Activated CD4-positive, alpha-beta T cell treated with anti-CD3 and anti-CD28 coated beads for 24 hours (primary cell): Measurements from ENCODE around the gene BIVM.

Experiments
- DNase-seq, 2 donors: peaks; one replicate each; pipeline ENCODE4 v3.0.0-alpha.2; 2020; ENCODE audit warnings: low read depth in 2 of 2

Gene BIVM

GRCh38 chr13:102879793-102880499 is 81.0 kb downstream of the BIVM start:
- DNase-seq, result no peak

GRCh38 chr13:102881819-102882686 is 83.1 kb downstream of the BIVM start:
- DNase-seq, result no peak
